HG03066 (cell line): ENCODE measurements around the gene ZBTB44.

ENCODE experiments used
- ATAC-seq: cut with Tn5 transposase; IDR thresholded peaks from one replicate; pipeline ENCODE4 v1.9.1; 2021; ENCODE audit warnings: low read depth; ENCODE audit not compliant: unreplicated experiment

Gene ZBTB44

DNA sequence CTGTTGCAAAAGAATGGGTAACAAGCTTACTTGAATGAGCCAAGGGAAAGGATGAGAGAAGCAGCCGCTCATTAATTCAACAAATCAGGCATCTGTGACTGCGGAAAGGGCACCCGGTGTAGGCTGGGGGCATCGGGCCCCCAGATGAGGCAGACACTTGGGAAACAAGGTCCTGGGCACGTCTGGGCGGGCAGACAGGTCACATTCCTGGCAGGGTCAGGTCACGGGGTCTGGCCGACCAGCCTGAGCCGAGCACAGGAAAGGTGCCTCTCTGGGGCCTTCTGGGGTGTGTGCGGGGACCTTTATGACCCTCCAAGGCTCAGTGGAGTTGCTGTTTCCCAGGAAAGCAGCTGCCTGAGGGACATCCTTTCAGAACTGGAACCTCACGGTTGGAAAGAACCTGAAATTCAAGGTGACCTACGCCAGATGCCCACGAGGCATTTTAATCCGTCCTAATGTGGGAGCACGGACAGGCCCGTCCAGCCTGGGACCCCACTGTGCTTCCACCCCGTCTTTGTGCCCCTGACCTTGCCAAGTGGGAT lies 98.1 kb downstream of the ZBTB44 start:
- no peak for ATAC-seq

DNA sequence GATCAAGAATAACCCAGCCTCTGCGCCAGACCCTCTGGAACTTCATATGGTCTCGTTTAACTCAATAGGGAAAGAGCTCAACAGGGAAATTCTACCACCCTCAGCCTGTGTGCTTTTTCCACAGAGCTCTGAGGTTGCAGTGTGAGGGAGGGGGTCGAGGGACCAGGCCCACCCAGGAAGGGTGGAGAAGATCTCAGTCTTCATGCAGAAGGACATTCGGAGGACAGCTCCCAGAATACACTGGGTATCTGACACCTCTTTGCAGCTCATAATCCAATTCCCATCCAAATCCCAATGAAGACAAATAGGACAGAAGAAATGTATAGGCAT lies 98.5 kb downstream of the ZBTB44 start:
- ATAC-seq, result no peak

DNA sequence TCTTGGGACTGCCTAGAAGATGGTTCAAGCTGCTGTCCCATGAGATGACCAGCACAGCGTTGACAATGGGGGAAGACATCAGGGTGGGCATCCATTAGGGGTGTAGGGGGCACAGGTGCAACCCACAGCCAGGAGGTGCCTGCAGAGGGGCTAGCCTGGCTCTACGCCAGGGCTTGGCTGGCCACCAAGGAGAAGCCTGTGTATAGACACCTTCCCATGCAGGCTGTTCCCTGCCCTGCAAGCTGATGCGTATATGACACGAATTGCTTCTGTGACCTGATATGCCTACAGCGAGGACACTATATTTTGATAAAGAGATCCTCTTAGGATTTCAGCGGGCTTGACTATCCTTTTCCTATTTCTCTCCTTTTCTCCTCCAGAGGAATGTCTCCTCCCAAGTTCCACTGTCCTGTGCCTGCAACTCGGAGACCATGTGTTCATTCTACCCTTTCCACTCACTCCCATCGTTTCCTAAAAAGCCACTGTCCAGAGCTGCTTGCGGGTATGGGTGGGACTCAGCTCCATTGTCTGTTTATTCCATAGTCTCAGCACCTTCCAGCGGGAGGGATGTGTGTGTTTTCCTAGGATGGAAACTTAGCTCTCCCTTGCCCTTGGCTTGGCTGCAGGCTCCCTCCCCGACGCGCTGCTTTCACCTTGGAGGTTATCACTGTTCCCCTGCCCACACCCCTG lies 99.0 kb downstream of the ZBTB44 start:
- ATAC-seq, result no peak

DNA sequence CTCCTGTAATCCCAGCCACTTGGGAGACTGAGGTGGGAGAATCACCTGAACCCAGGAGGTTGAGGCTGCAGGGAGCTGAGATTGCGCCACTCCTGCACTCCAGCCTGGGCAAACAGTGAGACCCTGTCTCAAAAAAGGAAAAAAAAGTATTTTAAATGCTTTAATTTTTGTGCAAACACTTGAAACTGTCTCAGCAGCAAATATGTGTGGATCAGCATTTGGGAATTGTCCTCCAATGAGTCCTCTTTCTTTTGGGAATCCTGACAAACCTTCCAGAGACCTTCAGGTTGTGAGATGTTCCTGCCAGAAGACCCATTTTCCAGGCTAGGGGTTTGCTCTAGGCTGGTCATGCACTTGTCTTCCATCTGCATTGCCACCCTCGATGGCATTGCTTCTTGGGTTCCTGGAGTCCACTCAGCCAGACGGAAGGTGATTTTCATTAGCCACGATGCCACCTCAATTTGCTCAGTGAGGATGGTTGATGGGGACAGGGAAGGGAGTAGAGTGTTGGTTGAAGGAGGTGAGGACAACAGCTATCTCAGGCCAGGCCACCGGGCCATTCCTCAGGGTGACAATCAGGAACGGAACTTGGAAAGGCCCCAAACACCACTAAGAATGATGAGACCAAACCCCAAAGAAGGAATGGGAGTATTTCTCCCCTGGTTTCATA lies 99.7 kb downstream of the ZBTB44 start:
- no peak for ATAC-seq

DNA sequence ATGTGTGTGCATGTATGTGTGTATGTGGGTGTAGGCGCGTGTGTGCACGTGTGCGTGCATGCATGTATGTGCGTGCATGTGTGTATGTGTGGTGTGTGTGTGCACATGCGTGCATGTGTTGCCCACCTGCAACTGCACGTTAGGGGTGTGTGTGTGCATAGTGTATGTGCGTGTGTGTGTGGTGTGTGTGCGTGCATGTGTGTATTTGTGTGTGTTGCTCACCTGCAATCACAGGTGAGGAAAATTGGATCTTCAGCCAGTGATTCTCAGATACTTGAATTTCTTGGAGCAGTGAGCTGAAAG lies 100.8 kb downstream of the ZBTB44 start:
- ATAC-seq, result no peak

DNA sequence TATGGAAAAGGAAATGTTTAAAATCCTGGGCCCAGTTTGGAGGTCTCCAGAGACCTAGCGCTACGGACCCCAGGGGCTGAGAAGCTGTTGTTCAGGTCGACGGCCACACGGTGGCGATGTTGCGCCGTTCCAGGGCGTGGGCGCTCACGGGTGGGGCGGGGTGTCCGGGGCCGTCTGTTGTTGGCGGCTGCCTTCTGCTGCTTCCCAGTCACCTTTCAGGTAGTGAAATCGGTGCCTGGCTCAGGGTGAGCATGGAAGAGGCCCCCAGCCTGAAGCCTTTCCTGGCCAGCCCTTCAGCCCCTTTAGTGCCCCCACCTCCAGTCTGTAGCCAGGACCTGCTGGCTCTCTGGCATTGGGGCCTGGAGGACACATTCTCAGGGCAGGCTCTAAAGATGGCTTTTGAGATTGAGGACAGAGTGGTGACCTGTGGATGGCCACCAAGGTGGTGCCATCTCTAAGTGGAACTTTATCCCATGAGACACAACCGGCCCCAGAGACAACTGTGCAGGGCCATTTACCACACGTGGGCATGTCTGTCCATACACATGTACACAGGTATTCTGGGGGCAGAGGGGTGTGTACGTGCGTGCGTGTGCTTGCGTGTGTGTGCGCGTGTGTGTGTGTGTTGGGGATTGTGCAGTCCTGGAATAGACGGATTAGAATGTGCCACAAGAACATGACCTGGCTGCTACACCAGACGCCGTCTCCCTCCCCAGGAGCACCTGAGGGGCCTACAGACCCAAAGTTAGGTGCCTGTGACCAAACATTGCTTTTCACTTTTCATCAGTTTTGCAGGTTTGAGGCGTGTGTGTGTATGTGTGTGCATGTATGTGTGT lies 101.4 kb downstream of the ZBTB44 start:
- ATAC-seq, result peak; percentile 71

DNA sequence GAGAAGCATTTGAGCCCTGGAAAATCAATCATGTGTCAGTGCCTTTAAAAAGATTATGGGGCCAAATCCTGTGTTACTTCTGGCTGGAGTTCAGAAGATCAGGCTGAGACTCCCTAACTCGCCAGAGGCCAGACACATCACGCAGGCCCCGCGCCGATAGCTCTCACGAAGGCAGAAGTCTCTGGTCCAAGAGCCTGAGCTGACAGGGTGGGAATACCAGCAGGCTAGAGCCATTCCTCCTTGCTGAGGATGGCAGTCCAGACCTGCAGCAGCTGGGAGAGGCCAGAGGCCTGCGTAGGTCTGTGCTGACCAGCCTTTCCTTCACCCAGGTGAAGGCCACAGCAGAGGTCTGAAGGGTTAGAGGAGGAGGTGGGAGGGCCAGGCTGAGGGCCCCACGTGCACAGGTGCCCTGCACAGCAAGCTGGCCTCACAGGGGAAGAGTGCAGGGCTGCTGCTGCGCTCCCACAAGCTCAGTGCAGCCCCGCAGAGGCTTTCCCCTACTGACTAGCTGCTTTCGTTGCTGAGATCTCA lies 102.2 kb downstream of the ZBTB44 start:
- no peak for ATAC-seq

DNA sequence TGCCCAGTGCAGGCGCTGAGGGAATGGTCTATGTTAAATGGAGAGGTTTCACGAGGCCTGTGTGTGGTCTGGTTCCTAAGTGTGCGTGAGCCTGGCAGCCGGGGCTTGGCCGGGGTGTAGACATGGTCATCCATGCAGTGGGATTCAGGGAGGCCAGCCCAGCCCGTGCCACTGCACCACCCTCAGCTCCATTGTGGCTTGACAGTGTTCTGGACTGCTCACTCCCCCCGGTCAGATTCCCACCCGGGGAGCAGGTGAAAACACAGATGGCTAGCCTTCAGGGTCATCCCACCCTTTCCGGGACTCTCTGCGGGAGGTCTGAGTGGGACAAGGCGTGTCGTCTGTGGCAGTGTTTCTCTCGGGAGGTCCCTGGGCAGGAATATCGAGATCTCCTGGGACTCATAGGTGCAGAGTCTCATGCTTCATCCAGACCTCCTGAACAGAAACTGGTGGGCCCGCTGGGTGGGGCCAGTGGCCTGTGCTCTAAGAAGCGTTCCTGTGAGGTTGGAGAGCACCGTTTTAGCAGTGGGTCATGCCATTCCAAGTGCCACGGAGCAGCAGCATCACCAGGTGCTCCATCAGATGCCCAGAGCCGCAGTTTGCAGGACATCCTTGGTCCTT lies 102.8 kb downstream of the ZBTB44 start:
- ATAC-seq, result no peak

DNA sequence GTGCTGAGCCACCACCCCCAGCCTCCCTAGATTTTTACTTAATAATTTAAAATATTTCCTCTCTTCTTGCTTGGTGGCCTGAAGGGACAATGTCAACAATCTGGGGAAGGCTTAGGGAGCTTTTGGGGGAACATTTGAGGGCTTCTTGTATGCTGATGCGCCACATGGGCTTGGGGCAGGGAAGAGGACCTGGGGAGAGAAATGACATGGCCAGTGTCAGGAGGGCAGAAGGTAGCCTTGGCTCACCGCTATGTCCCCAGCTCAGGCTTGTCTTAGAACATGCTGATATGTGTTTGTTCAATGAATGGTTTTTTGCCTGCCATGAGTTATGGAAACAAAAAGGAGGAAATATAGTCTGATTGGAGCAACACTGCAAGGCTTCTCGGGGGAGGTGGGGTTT lies 103.6 kb downstream of the ZBTB44 start:
- ATAC-seq, result no peak

DNA sequence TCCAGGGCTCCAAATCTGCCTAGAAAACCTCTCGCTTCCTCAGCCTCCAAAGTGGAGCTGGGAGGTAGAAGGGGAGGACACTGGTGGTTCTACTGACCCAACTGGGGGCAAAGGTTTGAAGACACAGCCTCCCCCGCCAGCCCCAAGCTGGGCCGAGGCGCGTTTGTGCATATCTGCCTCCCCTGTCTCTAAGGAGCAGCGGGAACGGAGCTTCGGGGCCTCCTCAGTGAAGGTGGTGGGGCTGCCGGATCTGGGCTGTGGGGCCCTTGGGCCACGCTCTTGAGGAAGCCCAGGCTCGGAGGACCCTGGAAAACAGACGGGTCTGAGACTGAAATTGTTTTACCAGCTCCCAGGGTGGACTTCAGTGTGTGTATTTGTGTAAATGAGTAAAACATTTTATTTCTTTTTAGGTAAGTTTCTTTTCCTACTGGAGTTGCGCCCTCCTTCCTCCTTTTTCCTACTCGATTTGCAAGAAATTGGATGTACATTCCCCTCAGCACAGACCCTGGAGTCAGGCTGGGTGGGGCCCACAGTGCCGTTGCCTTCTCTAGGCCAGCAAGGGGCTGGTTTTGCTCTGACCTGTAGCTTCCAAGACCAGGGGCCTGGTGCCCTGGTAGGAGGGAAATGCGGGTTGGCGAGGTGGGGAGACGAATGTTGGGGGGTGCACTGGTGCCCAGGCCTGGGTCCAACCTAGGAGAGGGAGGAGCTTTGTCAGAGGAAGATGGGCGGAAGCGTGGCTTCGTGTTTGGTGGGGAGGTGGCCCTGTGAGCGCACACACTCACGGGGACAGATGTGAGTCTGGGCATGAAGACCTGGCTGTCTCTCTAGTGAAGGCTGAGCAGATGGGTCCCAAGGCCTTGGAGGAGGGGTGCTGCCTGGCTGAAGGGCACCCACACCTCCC lies 104.5 kb downstream of the ZBTB44 start:
- no peak for ATAC-seq

DNA sequence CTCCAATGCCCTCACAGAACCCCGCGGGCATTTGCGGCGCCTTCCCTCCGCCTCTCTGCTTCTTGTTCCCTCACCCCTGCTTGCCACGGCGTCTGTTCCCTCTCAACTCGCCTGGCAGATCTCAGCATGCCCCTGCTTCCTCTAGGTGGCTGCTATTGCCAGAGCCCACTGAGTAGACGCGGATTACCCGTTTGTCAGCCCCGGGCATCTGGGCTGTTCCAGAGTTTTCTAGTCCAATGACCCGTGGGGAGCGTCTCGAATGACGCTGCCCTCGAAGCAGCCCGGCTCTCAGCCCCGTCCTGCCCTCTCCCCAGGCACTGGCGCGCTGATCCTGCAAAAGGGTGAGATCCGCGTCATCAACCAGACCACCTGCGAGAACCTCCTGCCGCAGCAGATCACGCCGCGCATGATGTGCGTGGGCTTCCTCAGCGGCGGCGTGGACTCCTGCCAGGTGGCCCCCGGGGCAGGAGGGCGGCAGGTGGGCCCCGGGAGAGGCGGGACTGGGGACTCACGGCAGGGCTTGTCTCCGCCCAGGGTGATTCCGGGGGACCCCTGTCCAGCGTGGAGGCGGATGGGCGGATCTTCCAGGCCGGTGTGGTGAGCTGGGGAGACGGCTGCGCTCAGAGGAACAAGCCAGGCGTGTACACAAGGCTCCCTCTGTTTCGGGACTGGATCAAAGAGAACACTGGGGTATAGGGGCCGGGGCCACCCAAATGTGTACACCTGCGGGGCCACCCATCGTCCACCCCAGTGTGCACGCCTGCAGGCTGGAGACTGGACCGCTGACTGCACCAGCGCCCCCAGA lies 105.4 kb downstream of the ZBTB44 start:
- ATAC-seq, result no peak

DNA sequence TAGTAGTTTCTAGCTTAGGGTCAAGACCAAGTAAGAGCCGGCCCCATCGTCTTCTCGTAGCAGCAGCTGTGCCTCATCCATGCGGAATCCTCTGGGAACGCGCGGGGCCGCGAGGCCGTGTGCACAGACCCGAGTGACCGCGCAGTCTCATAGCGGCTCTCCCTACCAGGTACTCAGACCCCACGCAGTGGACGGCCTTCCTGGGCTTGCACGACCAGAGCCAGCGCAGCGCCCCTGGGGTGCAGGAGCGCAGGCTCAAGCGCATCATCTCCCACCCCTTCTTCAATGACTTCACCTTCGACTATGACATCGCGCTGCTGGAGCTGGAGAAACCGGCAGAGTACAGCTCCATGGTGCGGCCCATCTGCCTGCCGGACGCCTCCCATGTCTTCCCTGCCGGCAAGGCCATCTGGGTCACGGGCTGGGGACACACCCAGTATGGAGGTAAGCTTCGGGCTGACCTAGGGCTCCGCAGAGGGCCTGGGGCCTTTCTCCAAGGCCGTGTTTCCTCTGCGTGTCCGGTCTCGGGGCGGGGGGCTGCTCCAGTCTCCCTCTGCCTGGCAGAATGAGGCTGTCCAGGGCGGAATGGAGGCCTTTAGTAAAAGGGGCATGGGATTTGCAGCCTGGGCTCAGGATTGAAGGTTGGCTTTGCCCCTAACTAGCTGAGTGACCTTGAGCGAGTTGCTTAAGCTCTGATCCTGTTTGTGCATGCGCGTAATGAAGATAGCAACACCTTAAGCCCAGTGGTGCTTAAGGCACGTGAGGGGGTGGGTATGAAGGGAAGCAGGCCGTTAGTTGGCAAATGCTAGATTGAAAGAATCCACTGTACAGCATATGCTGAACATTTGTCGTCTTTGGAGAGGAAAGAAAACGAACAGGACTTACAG lies 106.2 kb downstream of the ZBTB44 start:
- no peak for ATAC-seq

DNA sequence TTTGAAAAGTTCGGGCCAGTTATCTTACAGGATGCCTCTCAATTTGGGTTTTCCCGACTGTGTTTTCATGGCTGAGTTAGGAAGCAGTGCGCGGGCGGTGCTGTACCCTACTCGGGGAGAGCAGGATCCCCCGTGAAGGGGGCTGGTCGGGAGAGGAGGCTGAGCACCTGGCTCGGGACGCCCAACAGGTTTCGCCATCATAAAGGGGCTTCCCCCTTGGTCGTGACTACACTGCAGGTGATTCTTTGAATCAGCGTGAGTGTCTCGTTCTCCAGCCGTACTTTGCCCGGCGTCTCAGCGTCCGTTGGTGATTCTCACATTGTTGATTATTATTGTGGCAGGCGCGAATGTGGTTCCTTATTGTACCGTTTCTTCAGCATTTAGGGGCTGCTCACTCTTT lies 108.6 kb downstream of the ZBTB44 start:
- no peak for ATAC-seq

DNA sequence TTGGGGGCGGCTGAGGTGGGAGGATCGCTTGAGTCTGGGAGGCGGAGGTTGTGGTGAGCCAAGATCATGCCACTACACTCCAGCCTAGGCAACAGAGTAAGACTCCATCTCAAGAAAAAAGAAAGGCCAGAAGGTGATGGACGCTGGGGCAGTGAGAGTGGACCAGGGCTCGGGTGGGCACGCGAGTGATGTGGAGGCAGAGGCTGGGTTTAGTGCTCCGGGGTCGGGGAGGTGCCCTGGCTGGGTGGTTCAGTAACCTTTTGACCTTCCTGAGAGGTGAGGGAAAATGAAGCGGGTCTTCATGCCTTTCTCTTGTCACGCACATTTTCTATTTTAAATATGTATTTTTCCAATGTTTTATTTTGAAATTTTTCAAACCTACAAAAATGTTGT lies 110.0 kb downstream of the ZBTB44 start:
- no peak for ATAC-seq

DNA sequence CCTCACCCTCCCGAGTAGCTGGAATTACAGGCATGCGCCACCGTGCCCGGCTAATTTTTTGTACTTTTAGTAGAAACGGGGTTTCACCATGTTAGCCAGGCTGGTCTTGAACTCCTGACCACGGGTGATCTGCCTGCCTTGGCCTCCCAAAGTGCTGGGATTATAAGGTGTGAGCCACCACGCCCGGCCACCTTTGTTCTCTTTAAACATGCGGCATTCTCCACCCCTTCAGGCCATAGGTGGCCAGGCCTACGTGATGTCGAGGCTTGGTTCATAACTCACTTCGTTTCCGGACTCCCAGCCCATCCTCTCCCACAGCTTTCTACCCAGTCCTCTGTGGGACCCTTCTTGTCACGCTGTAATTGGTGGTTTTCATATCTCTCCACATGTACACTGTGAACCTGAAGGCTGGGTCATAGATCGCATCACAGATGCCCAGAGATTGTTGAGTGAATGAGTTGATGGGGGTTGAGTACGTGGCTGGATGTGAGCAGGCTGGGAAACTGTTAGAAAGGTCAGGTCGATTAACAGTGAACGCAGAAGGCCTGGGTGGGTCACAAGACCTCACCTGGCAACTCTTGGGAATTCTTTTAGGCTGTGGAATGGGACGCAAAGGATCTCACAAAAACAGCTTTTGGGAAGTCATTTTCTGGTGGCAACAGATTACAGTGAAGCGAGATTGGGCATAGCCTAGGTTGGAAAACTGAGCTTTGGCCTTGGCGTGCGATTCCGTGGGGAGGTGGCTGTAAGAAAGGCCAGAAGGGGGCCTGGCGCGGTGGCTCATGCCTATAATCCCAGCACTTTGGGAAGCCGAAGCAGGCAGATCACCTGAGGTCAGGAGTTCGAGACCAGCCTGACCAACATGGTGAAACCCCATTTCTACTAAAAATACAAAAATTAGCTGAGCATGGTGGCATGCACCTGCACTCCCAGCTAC lies 110.7 kb downstream of the ZBTB44 start:
- ATAC-seq, result no peak

DNA sequence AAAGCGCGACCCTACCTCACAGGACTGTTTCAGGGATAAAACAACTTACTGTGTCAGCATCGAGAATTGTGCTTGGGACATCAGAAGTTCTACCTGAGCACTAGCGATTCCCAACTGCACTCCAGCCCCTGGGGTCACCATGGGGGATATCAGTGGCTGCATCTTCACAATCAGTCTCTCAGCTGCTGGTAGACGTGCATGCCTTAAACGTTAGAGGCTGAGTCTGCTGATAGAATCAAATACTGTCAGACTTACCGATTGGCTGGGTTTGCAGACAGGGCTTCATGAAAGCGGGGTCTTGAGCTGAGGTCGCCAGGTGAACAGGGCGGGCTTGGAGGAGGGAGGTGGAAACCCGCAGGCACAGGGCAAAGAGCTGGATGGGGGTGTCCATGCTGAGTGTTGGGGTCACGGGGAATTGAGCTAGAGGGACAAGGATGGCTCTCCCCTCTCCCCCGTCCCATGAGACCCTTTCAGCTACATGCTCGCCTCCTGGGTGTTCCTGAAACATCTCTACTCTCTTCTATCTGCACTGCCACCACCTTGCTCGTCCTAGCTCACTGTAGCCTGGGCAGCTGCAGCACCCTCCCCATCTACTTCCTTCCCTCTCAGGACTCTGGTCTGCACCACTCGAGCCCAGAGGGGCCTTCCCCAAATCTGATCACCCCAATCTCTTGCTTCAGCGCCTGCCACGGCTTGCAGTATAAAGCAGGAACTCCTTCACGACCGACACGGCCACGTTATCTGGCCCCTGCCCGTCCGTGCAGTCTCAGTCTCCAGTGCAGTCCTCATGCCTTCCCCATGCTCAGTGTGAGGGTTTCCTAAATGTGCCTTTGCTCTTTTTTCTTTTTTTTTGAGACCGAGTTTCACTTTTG lies 111.7 kb downstream of the ZBTB44 start:
- no peak for ATAC-seq
